Measurements from ENCODE around the gene MAP1B. TPM values are rescaled to one million over a fixed set of nuclear protein-coding genes. Genes with fewer than 3 reads are reported as not detected.
A peak's percentile ranks its signal among the peaks of the same experiment; 100 is the strongest.

The MAP1B gene
- total and polyA plus RNA-seq, 12 donors = 13.1 to 154 (median 90.0) TPM

GRCh38 chr5:72185496-72186329, 78.4 kb downstream of the MAP1B start:
- H3K27me3 ChIP-seq = no peaks in the 10 kb centered on the region
- ATAC-seq (peak in 7 of 8 donors; percentile 46 to 85 (median 76)), DNase-seq (no peak)
- WGBS, 2 donors = 71 to 76% methylated on average over 10 of the region's 10 CpGs
- peak overlapping the region in 3 of 10 donors; percentile 11 to 29 (median 15) for H3K27ac ChIP-seq
- no peaks in the 10 kb centered on the region for H3K9me3 ChIP-seq
- no peak overlapping the region for H3K4me3 ChIP-seq
- TF ChIP-seq CTCF (IDR thresholded peaks at IDR 0.05) = no peak
- peaks cover 8 to 32% (median 13%) of the 10 kb centered on the region in 9 donors for H3K4me1 ChIP-seq
- peaks cover 0 to 65% (median 0%) of the 10 kb centered on the region in 9 donors for H3K36me3 ChIP-seq
- intact Hi-C loops (cut with DNase I) = loop anchor here in 1 of 10 donors (5.0 kb wide), 1 partner anchor 43 kb away; no protein-coding TSS in a partner anchor

DNA sequence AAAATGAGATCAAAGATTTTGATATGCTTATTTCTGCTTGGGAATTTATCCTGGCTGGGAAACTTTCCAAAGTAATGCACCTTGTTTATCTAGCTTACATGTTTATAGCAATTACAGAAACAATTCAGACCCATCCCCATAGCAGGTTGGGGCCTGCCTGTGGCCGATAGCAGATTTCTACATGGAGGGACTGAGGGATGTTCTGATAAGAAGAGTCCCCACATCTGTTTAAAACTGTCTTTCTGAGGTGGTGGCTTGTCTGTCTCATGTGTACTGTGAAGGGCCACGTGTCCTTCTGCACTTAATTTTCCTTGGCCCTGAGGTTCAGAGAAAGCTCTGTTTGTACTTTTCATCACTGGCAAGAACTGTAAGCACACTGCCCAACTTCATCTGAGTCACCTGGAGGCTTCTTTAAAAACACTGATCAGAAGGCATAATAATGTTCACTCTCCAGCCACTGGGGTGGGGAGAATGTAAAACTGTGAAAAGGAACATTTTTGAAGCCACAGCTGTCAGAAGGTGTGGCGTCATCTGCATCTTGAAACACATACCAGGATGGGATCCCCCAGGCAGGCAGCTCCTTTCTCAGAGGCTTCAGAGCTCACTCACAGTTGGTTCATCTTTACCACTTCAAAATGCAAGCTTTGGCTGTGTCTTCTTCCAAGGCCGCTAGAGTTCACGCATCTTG, 80.3 kb downstream of the MAP1B start:
- H3K27ac ChIP-seq = no peak overlapping the region
- TF ChIP-seq CTCF (IDR thresholded peaks at IDR 0.05) = no peak
- intact Hi-C loops (cut with DNase I) = loop anchor here in 1 of 10 donors (5.0 kb wide), 1 partner anchor 45 kb away; no protein-coding TSS in a partner anchor
- H3K27me3 ChIP-seq = no peaks in the 10 kb centered on the region
- no peak for ATAC-seq
- H3K4me1 ChIP-seq = peaks cover 8 to 44% (median 13%) of the 10 kb centered on the region in 9 donors
- WGBS, 2 donors = 74 to 92% methylated on average over 5 of the region's 5 CpGs
- no peaks in the 10 kb centered on the region for H3K9me3 ChIP-seq
- peaks cover 0 to 75% (median 0%) of the 10 kb centered on the region in 9 donors for H3K36me3 ChIP-seq
- DNase-seq = no peak
- H3K4me3 ChIP-seq = no peak overlapping the region

- Histone ChIP-seq H3K27ac (no peak overlapping the region), H3K4me3 (no peak overlapping the region), H3K9me3 (no peaks in the 10 kb centered on the region), H3K27me3 (no peaks in the 10 kb centered on the region), H3K36me3 (peaks cover 0 to 80% (median 0%) of the 10 kb centered on the region in 9 donors), H3K4me1 (peaks cover 8 to 44% (median 13%) of the 10 kb centered on the region in 9 donors)
- DNase-seq (no peak), ATAC-seq (no peak)
- TF ChIP-seq CTCF (IDR thresholded peaks at IDR 0.05) = no peak
- 84 to 90% methylated on average over 2 of the region's 2 CpGs for WGBS, 2 donors
- intact Hi-C loops (cut with DNase I) = loop anchor here in 1 of 10 donors (5.0 kb wide), 1 partner anchor 46 kb away; no protein-coding TSS in a partner anchor
Measured at GRCh38 chr5:72188166-72188565, 80.9 kb downstream of the MAP1B start.

GRCh38 chr5:72189146-72189545, 81.9 kb downstream of the MAP1B start:
- Histone ChIP-seq H3K27me3 (no peaks in the 10 kb centered on the region), H3K4me3 (no peak overlapping the region), H3K4me1 (peaks cover 8 to 42% (median 13%) of the 10 kb centered on the region in 9 donors), H3K9me3 (no peaks in the 10 kb centered on the region), H3K27ac (no peak overlapping the region), H3K36me3 (peaks cover 0 to 79% (median 3%) of the 10 kb centered on the region in 9 donors)
- no peak for TF ChIP-seq CTCF (IDR thresholded peaks at IDR 0.05)
- 63 to 69% methylated on average over 2 of the region's 2 CpGs for WGBS, 2 donors
- DNase-seq (no peak), ATAC-seq (no peak)
- intact Hi-C loops (cut with DNase I) = loop anchor here in 1 of 10 donors (5.0 kb wide), 1 partner anchor 47 kb away; no protein-coding TSS in a partner anchor
